HG02678 (cell line): ENCODE results near the gene SHISA7.
"Not testable (repeated sequence)": the region's sequence is repeated elsewhere in the genome, so short reads cannot be mapped to it uniquely, and the experiment has no call there.

Source experiments
- ATAC-seq: cut with Tn5 transposase; IDR thresholded peaks from one replicate; pipeline ENCODE4 v1.9.1; 2021; ENCODE audit warnings: mild to moderate bottlenecking, moderate library complexity; ENCODE audit not compliant: unreplicated experiment

The SHISA7 gene

GRCh38 chr19:55448175-55448490 lies 5.0 kb upstream of the SHISA7 start:
- not testable (repeated sequence) for ATAC-seq

GRCh38 chr19:55447421-55448174 lies 4.5 kb upstream of the SHISA7 start:
- no peak for ATAC-seq

- no peak for ATAC-seq
Measured at GRCh38 chr19:55446060-55446459, 3.0 kb upstream of the SHISA7 start.

- ATAC-seq: no peak
Measured at GRCh38 chr19:55444646-55445045, 1.5 kb upstream of the SHISA7 start.

- ATAC-seq: no peak
Measured at GRCh38 chr19:55443824-55444480, 852 bp upstream of the SHISA7 start.

- no peak for ATAC-seq
Measured at GRCh38 chr19:55442372-55442961, 633 bp downstream of the SHISA7 start.

- ATAC-seq: no peak
Measured at GRCh38 chr19:55441692-55442321, 1.3 kb downstream of the SHISA7 start.

- ATAC-seq: no peak
Measured at GRCh38 chr19:55441319-55441691, 1.8 kb downstream of the SHISA7 start.

- no peak for ATAC-seq
Measured at GRCh38 chr19:55440411-55441105, 2.5 kb downstream of the SHISA7 start.

- ATAC-seq: no peak
Measured at GRCh38 chr19:55439052-55439451, 4.0 kb downstream of the SHISA7 start.

- no peak for ATAC-seq
Measured at GRCh38 chr19:55437410-55437809, 5.7 kb downstream of the SHISA7 start.

- ATAC-seq: no peak
Measured at GRCh38 chr19:55436847-55437246, 6.3 kb downstream of the SHISA7 start.

- no peak for ATAC-seq
Measured at GRCh38 chr19:55435020-55435419, 8.1 kb downstream of the SHISA7 start.

GRCh38 chr19:55434356-55434919 lies 8.7 kb downstream of the SHISA7 start:
- no peak for ATAC-seq

- no peak for ATAC-seq
Measured at GRCh38 chr19:55433292-55433691, 9.8 kb downstream of the SHISA7 start.

GRCh38 chr19:55432241-55432959 lies 10.7 kb downstream of the SHISA7 start:
- ATAC-seq: no peak

GRCh38 chr19:55431183-55431582 lies 11.9 kb downstream of the SHISA7 start:
- ATAC-seq: no peak

GRCh38 chr19:55426042-55426441 lies 17.1 kb downstream of the SHISA7 start:
- no peak for ATAC-seq

- no peak for ATAC-seq
Measured at GRCh38 chr19:55424518-55424917, 18.6 kb downstream of the SHISA7 start.
